DMS153 treated with DMSO at 0.1 percent for 48 hours (cell line): Measurements from ENCODE around the gene MCF2L2.

Source experiments
- DNase-seq: peaks from one replicate; lab custom pipeline; 2025; ENCODE audit not compliant: unreplicated experiment; lab: John Stamatoyannopoulos, UW

Gene MCF2L2

GRCh38 chr3:183330881-183331280, 97.5 kb downstream of the MCF2L2 start:
- DNase-seq = no peak

- no peak for DNase-seq
Measured at GRCh38 chr3:183329543-183329942, 98.9 kb downstream of the MCF2L2 start.

- no peak for DNase-seq
Measured at GRCh38 chr3:183328823-183329222, 99.6 kb downstream of the MCF2L2 start.

- no peak for DNase-seq
Measured at GRCh38 chr3:183328164-183328563, 100.3 kb downstream of the MCF2L2 start.

GRCh38 chr3:183327343-183327742, 101.1 kb downstream of the MCF2L2 start:
- no peak for DNase-seq

GRCh38 chr3:183324083-183324482, 104.3 kb downstream of the MCF2L2 start:
- DNase-seq = no peak

- no peak for DNase-seq
Measured at GRCh38 chr3:183319371-183319770, 109.0 kb downstream of the MCF2L2 start.

- DNase-seq = no peak
Measured at GRCh38 chr3:183318877-183319276, 109.5 kb downstream of the MCF2L2 start.

- DNase-seq = no peak
Measured at GRCh38 chr3:183317886-183318865, 110.2 kb downstream of the MCF2L2 start.

- no peak for DNase-seq
Measured at GRCh38 chr3:183317271-183317670, 111.1 kb downstream of the MCF2L2 start.

- DNase-seq = no peak
Measured at GRCh38 chr3:183315739-183316138, 112.7 kb downstream of the MCF2L2 start.

GRCh38 chr3:183313764-183314163, 114.7 kb downstream of the MCF2L2 start:
- DNase-seq = no peak

- no peak for DNase-seq
Measured at GRCh38 chr3:183313351-183313750, 115.1 kb downstream of the MCF2L2 start.

- no peak for DNase-seq
Measured at GRCh38 chr3:183312433-183312832, 116.0 kb downstream of the MCF2L2 start.

GRCh38 chr3:183310936-183311335, 117.5 kb downstream of the MCF2L2 start:
- DNase-seq = no peak

GRCh38 chr3:183309276-183309675, 119.1 kb downstream of the MCF2L2 start:
- no peak for DNase-seq

GRCh38 chr3:183308751-183309150, 119.7 kb downstream of the MCF2L2 start:
- no peak for DNase-seq

GRCh38 chr3:183307749-183308148, 120.7 kb downstream of the MCF2L2 start:
- DNase-seq = no peak

- DNase-seq = no peak
Measured at GRCh38 chr3:183306798-183307671, 121.4 kb downstream of the MCF2L2 start.

- DNase-seq = no peak
Measured at GRCh38 chr3:183303690-183304089, 124.7 kb downstream of the MCF2L2 start.

- no peak for DNase-seq
Measured at GRCh38 chr3:183301937-183302580, 126.4 kb downstream of the MCF2L2 start.
